GM12891 (cell line): ENCODE measurements around the gene CACNA1A.

Experiments
- POLR2A ChIP-seq: IDR thresholded peaks from 2 replicates; pipeline ENCODE4 v1.6.1; 2011; ENCODE audit warnings: low read depth, low read length, control low read depth
- TAF1 ChIP-seq: IDR thresholded peaks from 2 replicates; pipeline ENCODE4 v1.6.1; 2011; ENCODE audit warnings: low read depth, low read length, control low read depth

DNA sequence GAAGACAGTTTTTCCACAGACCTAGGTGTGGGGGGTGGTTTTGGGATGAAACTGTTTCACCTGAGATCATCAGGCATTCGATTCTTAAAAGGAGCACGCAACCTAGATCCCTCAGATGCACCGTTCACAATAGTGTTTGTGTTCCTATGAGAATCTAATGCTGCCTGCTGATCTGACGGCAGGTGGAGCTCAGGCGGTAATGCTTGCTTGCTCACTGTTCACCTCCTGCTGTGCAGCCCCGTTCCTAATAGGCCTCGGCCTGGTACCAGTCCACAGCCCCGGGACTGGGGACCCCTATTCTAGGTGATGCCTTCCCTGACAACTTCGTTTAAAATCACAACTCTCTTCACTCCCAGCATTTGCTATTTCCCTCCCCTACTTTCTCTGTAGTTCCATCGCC is 206.4 kb downstream of the CACNA1A start:
- TF ChIP-seq TAF1, result no peak
- no peak for TF ChIP-seq POLR2A
